ENCODE measurements around the gene RAC3. TPM values are rescaled to one million over a fixed set of nuclear protein-coding genes. Genes with fewer than 3 reads are reported as not detected.

The RAC3 gene
- total and polyA plus RNA-seq, 7 donors = 0.60 to 11.8 (median 2.8) TPM

GRCh38 chr17:82014971-82015310 lies 16.5 kb upstream of the RAC3 start:
- Histone ChIP-seq H3K27ac (no peak overlapping the region), H3K36me3 (peaks cover 0 to 18% (median 0%) of the 10 kb centered on the region in 4 donors), H3K4me3 (no peak overlapping the region), H3K4me1 (peaks cover 3 to 30% (median 24%) of the 10 kb centered on the region in 4 donors), H3K27me3 (no peaks in the 10 kb centered on the region), H3K9me3 (no peaks in the 10 kb centered on the region)
- WGBS, 2 donors = 86 to 87% methylated on average over 13 of the region's 13 CpGs
- no peak for DNase-seq
- TF ChIP-seq POLR2A (IDR thresholded peaks at IDR 0.05) = no peak
- TF ChIP-seq POLR2AphosphoS5 (IDR thresholded peaks at IDR 0.05) = no peak
- TF ChIP-seq, protein P1, sequence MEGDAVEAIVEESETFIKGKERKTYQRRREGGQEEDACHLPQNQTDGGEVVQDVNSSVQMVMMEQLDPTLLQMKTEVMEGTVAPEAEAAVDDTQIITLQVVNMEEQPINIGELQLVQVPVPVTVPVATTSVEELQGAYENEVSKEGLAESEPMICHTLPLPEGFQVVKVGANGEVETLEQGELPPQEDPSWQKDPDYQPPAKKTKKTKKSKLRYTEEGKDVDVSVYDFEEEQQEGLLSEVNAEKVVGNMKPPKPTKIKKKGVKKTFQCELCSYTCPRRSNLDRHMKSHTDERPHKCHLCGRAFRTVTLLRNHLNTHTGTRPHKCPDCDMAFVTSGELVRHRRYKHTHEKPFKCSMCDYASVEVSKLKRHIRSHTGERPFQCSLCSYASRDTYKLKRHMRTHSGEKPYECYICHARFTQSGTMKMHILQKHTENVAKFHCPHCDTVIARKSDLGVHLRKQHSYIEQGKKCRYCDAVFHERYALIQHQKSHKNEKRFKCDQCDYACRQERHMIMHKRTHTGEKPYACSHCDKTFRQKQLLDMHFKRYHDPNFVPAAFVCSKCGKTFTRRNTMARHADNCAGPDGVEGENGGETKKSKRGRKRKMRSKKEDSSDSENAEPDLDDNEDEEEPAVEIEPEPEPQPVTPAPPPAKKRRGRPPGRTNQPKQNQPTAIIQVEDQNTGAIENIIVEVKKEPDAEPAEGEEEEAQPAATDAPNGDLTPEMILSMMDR (IDR thresholded peaks at IDR 0.05) = no peak
- TF ChIP-seq EP300 (IDR thresholded peaks at IDR 0.05) = no peak
- intact Hi-C loops (cut with DNase I) = no loop called here

DNA sequence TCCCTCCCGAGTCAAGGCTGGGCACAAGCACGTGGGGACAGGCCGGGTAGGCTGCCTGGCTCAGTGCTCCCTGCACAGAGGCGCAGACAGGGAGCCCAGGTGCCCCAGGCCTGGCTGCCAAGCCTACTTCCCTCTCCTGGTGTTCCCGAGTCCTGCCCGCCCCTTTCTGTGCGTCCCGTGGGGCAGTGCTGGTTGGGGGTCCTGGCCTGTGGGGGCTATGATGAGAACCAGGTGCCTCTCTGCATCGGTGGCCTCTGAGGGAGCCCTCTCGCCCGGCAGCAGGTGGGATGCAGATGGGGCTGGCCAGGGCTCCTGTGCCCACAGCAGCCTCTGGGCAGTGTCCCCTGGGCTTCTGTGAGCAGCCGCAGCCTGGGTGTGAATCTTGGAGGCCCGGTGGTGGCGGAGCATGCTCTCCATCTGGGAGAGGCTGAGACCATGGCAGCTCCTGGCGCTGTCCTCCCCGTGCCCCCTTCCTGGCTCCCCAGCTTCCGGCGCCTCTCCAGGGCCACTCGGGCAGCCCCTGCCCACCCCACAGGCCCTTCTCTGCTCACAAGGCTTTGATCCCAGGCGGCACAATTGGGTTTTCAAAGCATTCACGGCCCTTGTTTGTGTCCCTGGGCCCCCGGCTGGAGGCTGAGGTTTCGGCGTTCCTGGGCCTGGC lies 16.0 kb upstream of the RAC3 start:
- 83 to 85% methylated on average over 24 of the region's 24 CpGs for WGBS, 2 donors
- no peak for DNase-seq
- intact Hi-C loops (cut with DNase I) = no loop called here
- peaks cover 0 to 18% (median 0%) of the 10 kb centered on the region in 4 donors for H3K36me3 ChIP-seq
- H3K27ac ChIP-seq = no peak overlapping the region
- no peaks in the 10 kb centered on the region for H3K27me3 ChIP-seq
- H3K4me1 ChIP-seq = peaks cover 3 to 33% (median 26%) of the 10 kb centered on the region in 4 donors
- H3K4me3 ChIP-seq = no peak overlapping the region
- no peaks in the 10 kb centered on the region for H3K9me3 ChIP-seq
- TF ChIP-seq POLR2A (IDR thresholded peaks at IDR 0.05) (no peak), EP300 (IDR thresholded peaks at IDR 0.05) (no peak), POLR2AphosphoS5 (IDR thresholded peaks at IDR 0.05) (no peak)
- TF ChIP-seq, protein P1 (IDR thresholded peaks at IDR 0.05) = no peak

GRCh38 chr17:82016061-82016874 lies 15.2 kb upstream of the RAC3 start:
- TF ChIP-seq POLR2AphosphoS5 (IDR thresholded peaks at IDR 0.05) = no peak
- TF ChIP-seq EP300 (IDR thresholded peaks at IDR 0.05) = no peak
- TF ChIP-seq POLR2A (IDR thresholded peaks at IDR 0.05) = no peak
- TF ChIP-seq, protein P1 (IDR thresholded peaks at IDR 0.05) = no peak
- H3K36me3 ChIP-seq = peaks cover 0 to 18% (median 0%) of the 10 kb centered on the region in 4 donors
- 87 to 88% methylated on average over 28 of the region's 28 CpGs for WGBS, 2 donors
- DNase-seq = no peak
- no peaks in the 10 kb centered on the region for H3K27me3 ChIP-seq
- no peak overlapping the region for H3K27ac ChIP-seq
- H3K4me1 ChIP-seq = peaks cover 3 to 39% (median 33%) of the 10 kb centered on the region in 4 donors
- no peak overlapping the region for H3K4me3 ChIP-seq
- intact Hi-C loops (cut with DNase I) = no loop called here
- no peaks in the 10 kb centered on the region for H3K9me3 ChIP-seq

DNA sequence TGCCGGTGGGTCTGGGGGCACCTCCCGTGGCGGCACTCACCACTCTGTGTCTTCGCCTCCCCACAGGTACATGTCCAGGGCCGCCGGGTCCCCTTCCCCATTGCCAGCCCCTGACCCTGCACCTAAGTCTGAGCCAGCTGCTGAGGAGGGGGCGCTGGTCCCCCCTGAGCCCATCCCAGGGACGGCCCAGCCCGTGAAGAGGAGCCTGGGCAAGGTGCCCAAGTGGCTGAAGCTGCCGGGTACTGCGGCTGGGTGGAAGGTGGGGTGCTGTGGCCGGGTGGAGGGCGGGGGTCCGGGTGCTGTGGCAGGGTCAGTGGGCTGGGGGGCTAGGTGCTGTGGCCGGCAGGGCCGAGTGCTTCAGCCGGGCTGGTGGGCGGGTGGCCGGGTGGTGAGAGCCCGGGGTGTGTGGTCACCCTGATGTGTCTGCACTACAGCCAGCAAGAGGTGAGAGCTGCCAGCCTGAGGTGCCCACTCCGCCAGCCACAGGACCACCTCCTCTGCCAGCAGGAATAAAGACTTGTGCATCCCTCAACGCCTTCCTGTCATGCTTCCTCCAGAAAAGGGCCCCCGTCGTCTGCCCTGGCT lies 14.5 kb upstream of the RAC3 start:
- H3K9me3 ChIP-seq = no peaks in the 10 kb centered on the region
- no peak overlapping the region for H3K27ac ChIP-seq
- TF ChIP-seq EP300 (IDR thresholded peaks at IDR 0.05) = no peak
- TF ChIP-seq, protein P1 (IDR thresholded peaks at IDR 0.05) = no peak
- no peak for TF ChIP-seq POLR2AphosphoS5 (IDR thresholded peaks at IDR 0.05)
- no peak for TF ChIP-seq POLR2A (IDR thresholded peaks at IDR 0.05)
- 88 to 90% methylated on average over 24 of the region's 24 CpGs for WGBS, 2 donors
- H3K27me3 ChIP-seq = no peaks in the 10 kb centered on the region
- no peak for DNase-seq
- H3K4me3 ChIP-seq = no peak overlapping the region
- peaks cover 0 to 18% (median 0%) of the 10 kb centered on the region in 4 donors for H3K36me3 ChIP-seq
- intact Hi-C loops (cut with DNase I) = no loop called here
- peaks cover 3 to 46% (median 39%) of the 10 kb centered on the region in 4 donors for H3K4me1 ChIP-seq

Measured in sigmoid colon (tissue), 7 donors.